ENCODE measurements around the gene SSX2IP.
A peak's percentile ranks its signal among the peaks of the same experiment; 100 is the strongest.

SSX2IP gene

GRCh38 chr1:84711121-84711520 is 20.9 kb upstream of the SSX2IP start:
- DNase-seq (ENCODE audit: low read depth) = no peak

GRCh38 chr1:84709131-84709530 is 18.9 kb upstream of the SSX2IP start:
- no peak for DNase-seq (ENCODE audit: low read depth)

GRCh38 chr1:84708031-84708430 is 17.8 kb upstream of the SSX2IP start:
- DNase-seq (ENCODE audit: low read depth) = peak; percentile 69

- no peak for DNase-seq (ENCODE audit: low read depth)
Observed at GRCh38 chr1:84705513-84705912, 15.3 kb upstream of the SSX2IP start.

GRCh38 chr1:84704872-84705417 is 14.7 kb upstream of the SSX2IP start:
- DNase-seq (ENCODE audit: low read depth) = no peak

- no peak for DNase-seq (ENCODE audit: low read depth)
Observed at GRCh38 chr1:84703431-84703830, 13.2 kb upstream of the SSX2IP start.

- DNase-seq (ENCODE audit: low read depth) = no peak
Observed at GRCh38 chr1:84702143-84702542, 11.9 kb upstream of the SSX2IP start.

- DNase-seq (ENCODE audit: low read depth) = peak; percentile 32
Observed at GRCh38 chr1:84701376-84701775, 11.1 kb upstream of the SSX2IP start.

GRCh38 chr1:84700070-84700469 is 9.8 kb upstream of the SSX2IP start:
- no peak for DNase-seq (ENCODE audit: low read depth)

- peak; percentile 93 for DNase-seq (ENCODE audit: low read depth)
Observed at GRCh38 chr1:84698151-84699110, 8.2 kb upstream of the SSX2IP start.

GRCh38 chr1:84693785-84694184 is 3.5 kb upstream of the SSX2IP start:
- peak; percentile 54 for DNase-seq (ENCODE audit: low read depth)

- peak; percentile 36 for DNase-seq (ENCODE audit: low read depth)
Observed at GRCh38 chr1:84693005-84693404, 2.7 kb upstream of the SSX2IP start.

GRCh38 chr1:84692391-84692790 is 2.1 kb upstream of the SSX2IP start:
- no peak for DNase-seq (ENCODE audit: low read depth)

- DNase-seq (ENCODE audit: low read depth) = no peak
Observed at GRCh38 chr1:84691122-84691783, 992 bp upstream of the SSX2IP start.

- DNase-seq (ENCODE audit: low read depth) = peak; percentile 28
Observed at GRCh38 chr1:84689514-84690396, 506 bp downstream of the SSX2IP start.

- DNase-seq (ENCODE audit: low read depth) = peak; percentile 76
Observed at GRCh38 chr1:84688463-84689061, 1.7 kb downstream of the SSX2IP start.

GRCh38 chr1:84687714-84688462 is 2.4 kb downstream of the SSX2IP start:
- peak; percentile 60 for DNase-seq (ENCODE audit: low read depth)

GRCh38 chr1:84686223-84686622 is 4.0 kb downstream of the SSX2IP start:
- no peak for DNase-seq (ENCODE audit: low read depth)

- no peak for DNase-seq (ENCODE audit: low read depth)
Observed at GRCh38 chr1:84683508-84683907, 6.8 kb downstream of the SSX2IP start.

GRCh38 chr1:84682047-84682446 is 8.2 kb downstream of the SSX2IP start:
- no peak for DNase-seq (ENCODE audit: low read depth)
